ENCODE results near the gene ANKRD16.
"Not testable (repeated sequence)": the region's sequence is repeated elsewhere in the genome, so short reads cannot be mapped to it uniquely, and the experiment has no call there.

DNA sequence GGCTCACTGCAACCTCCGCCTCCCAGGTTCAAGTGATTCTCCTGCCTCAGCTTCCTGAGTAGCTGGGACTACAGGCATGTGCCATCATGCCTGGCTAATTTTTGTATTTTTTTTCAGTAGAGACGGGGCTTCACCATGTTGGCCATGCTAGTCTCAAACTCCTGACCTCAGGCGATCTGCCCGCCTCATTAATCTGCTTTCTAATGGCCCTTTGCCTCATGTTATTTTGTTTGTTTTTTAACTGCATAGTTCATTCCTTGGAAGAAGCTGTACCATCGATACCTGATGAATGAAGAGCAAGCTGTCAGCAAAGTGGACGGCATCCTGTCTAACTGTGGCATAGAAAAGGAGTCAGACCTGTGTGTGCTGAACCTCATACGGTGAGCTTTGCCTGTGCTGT, 19.0 kb upstream of the ANKRD16 start:
- TF ChIP-seq POLR2AphosphoS5, POLR2A (IDR thresholded peaks at IDR 0.05; ENCODE audit: low read depth, low read length): not testable (repeated sequence)
